Transverse colon (tissue), 4 donors: ENCODE results near the gene SEPTIN5. TPM values are rescaled to one million over a fixed set of nuclear protein-coding genes. Genes with fewer than 3 reads are reported as not detected.

Experiments
- DNase-seq: peaks from one replicate; pipeline ENCODE4 v3.0.0-alpha.2; 2019
- H3K27ac ChIP-seq, 4 donors: fragments of 200-600 bp; sonication (generic); 2 replicates each; pipeline ENCODE4 v1.5.1; 2016 to 2018; ENCODE audit warnings: inconsistent platforms in 4 of 4
- H3K27me3 ChIP-seq: fragments of 200-600 bp; sonication (generic); 2 replicates; pipeline ENCODE4 v1.5.1; 2017; ENCODE audit warnings: inconsistent platforms
- H3K36me3 ChIP-seq, 4 donors: fragments of 200-600 bp; sonication (generic); 2 replicates each; pipeline ENCODE4 v1.5.1; 2017 to 2019; ENCODE audit warnings: inconsistent platforms in 4 of 4
- H3K4me1 ChIP-seq, 4 donors: fragments of 200-600 bp; sonication (generic); 2 replicates each; pipeline ENCODE4 v1.5.1; 2017 to 2020; ENCODE audit warnings: inconsistent platforms in 4 of 4
- H3K4me3 ChIP-seq, 4 donors: fragments of 200-600 bp; sonication (generic); 1 replicate in 1 of 4; 2 replicates in 3 of 4; pipeline versions ENCODE4 v1.5.1 to v1.6.1; 2017 to 2019; ENCODE audit warnings: inconsistent platforms in 4 of 4
- H3K9me3 ChIP-seq, 2 donors: fragments of 200-600 bp; sonication (generic); 2 replicates each; pipeline ENCODE4 v1.5.1; 2017 to 2019; ENCODE audit warnings: inconsistent platforms in 2 of 2
- CTCF ChIP-seq, 5 experiments: fragments of 200-600 bp in 3 of 5; fragments of 450-650 bp in 2 of 5; sonication (generic) in 3 of 5; IDR thresholded peaks; 1 replicate in 2 of 5; 2 replicates in 3 of 5; pipeline ENCODE4 v1.5.1; 2016 to 2017; ENCODE audit warnings: antibody characterized with exemption in 5 of 5, inconsistent platforms in 3 of 5, mild to moderate bottlenecking in 2 of 5, moderate library complexity in 1 of 5
- EP300 ChIP-seq: sonication (generic); formaldehyde crosslinking; IDR thresholded peaks from one replicate; pipeline ENCODE4 v1.6.1; 2017; ENCODE audit warnings: antibody characterized with exemption, low read depth
- POLR2A ChIP-seq: fragments of 450-650 bp; IDR thresholded peaks from one replicate; pipeline ENCODE4 v1.6.1; 2016; ENCODE audit warnings: antibody characterized with exemption, mild to moderate bottlenecking, moderate library complexity
- POLR2AphosphoS5 ChIP-seq, 3 donors: sonication (generic); formaldehyde crosslinking; IDR thresholded peaks; one replicate each; pipeline ENCODE4 v1.6.1; 2016; ENCODE audit warnings: antibody characterized with exemption in 3 of 3
- WGBS, 2 donors: methylation state at CpG; one replicate each; pipeline ENCODE4 v1.1.5; 2018; ENCODE audit warnings: low coverage in 1 of 2; 5-methylcytosine and 5-hydroxymethylcytosine counted together
- in situ Hi-C, 4 donors: fragments of 200-750 bp; cut with MboI; loops; one replicate each; pipeline versions ENCODE4 v1.15.0 to v1.15.1; 2017; ENCODE audit warnings: low sequenced_read_pairs in 3 of 4, low pct_ligation_motif_present in 1 of 4, low pct_unique_long_range_greater_than_20kb in 1 of 4
- intact Hi-C: fragments of 100-400 bp; cut with DNase I; formaldehyde crosslinking; loops from one replicate; pipeline ENCODE4 v1.15.1; 2023; ENCODE audit warnings: low total_unique reads
- total RNA-seq, 4 donors: library from RNA; depleted of rRNA; stranded (reverse); fragments of >200 nt; gene quantifications; one replicate each; pipeline ENCODE4 v1.1.0, GENCODE V29; 2016

The SEPTIN5 gene
- 100 to 1,000 TPM in 1 of 4 donors, 1 to 10 TPM in 3; 2.5 to 709 (median 5.4) TPM for total RNA-seq

- H3K27me3 ChIP-seq = peaks cover 58% of the 10 kb centered on the region
- no peak for TF ChIP-seq CTCF (IDR thresholded peaks at IDR 0.05)
- no peak for TF ChIP-seq EP300
- TF ChIP-seq POLR2AphosphoS5 (IDR thresholded peaks at IDR 0.05) = no peak
- no peak for TF ChIP-seq POLR2A
- H3K9me3 ChIP-seq = no peaks in the 10 kb centered on the region
- no peak within 1 kb of the TSS for H3K27ac ChIP-seq
- WGBS, 2 donors = 3% methylated on average over 46 of the region's 106 CpGs; no CpG with 5 or more reads in 1 of the 2 donors
- in situ Hi-C loops = no loop called here
- H3K4me1 ChIP-seq = peaks cover 6 to 34% (median 23%) of the 10 kb centered on the region in 4 donors
- no peaks in the 10 kb centered on the region for H3K36me3 ChIP-seq
- intact Hi-C loops = no loop called here
- no peak for DNase-seq
- H3K4me3 ChIP-seq = peak within 1 kb of the TSS; percentile 22 to 66 (median 46)
Measured at GRCh38 chr22:19714312-19715187, at the start of gene SEPTIN5. Gene SEPTIN5, plus strand, starts transcription at chr22:19714503. Its CDS starts 86 bp downstream, at chr22:19714589.

- peaks cover 0 to 4% (median 1%) of the 10 kb centered on the region in 4 donors for H3K4me1 ChIP-seq
- no peaks in the 10 kb centered on the region for H3K27me3 ChIP-seq
- intact Hi-C loops (no loop called here), in situ Hi-C loops (no loop called here)
- 86 to 96% methylated on average over 15 to 19 of the region's 19 CpGs for WGBS, 2 donors
- DNase-seq = no peak
- no peaks in the 10 kb centered on the region for H3K36me3 ChIP-seq
- H3K27ac ChIP-seq = no peak overlapping the region
- TF ChIP-seq CTCF (IDR thresholded peaks at IDR 0.05) = no peak
- TF ChIP-seq EP300 = no peak
- TF ChIP-seq POLR2AphosphoS5 (IDR thresholded peaks at IDR 0.05) = no peak
- TF ChIP-seq POLR2A = no peak
- no peak overlapping the region for H3K4me3 ChIP-seq
- H3K9me3 ChIP-seq = no peaks in the 10 kb centered on the region
Measured at GRCh38 chr22:19664951-19665783, 49.1 kb upstream of the SEPTIN5 start.

GRCh38 chr22:19665784-19666672 is 48.3 kb upstream of the SEPTIN5 start:
- Histone ChIP-seq H3K4me3 (no peak overlapping the region), H3K4me1 (peaks cover 0 to 4% (median 1%) of the 10 kb centered on the region in 4 donors), H3K36me3 (no peaks in the 10 kb centered on the region), H3K27ac (no peak overlapping the region), H3K9me3 (no peaks in the 10 kb centered on the region), H3K27me3 (no peaks in the 10 kb centered on the region)
- WGBS, 2 donors = 89% methylated on average over 19 of the region's 26 CpGs; no CpG with 5 or more reads in 1 of the 2 donors
- TF ChIP-seq EP300 = no peak
- TF ChIP-seq POLR2A = no peak
- no peak for TF ChIP-seq POLR2AphosphoS5 (IDR thresholded peaks at IDR 0.05)
- no peak for TF ChIP-seq CTCF (IDR thresholded peaks at IDR 0.05)
- in situ Hi-C loops (no loop called here), intact Hi-C loops (no loop called here)
- no peak for DNase-seq
